ENCODE data around the gene PPP3CA. TPM values are rescaled to one million over a fixed set of nuclear protein-coding genes. Genes with fewer than 3 reads are reported as not detected.

PPP3CA gene
- total RNA-seq, 1 experiment from 2014 or later = 133 TPM

GRCh38 chr4:101019941-101020401 lies 327.4 kb downstream of the PPP3CA start (continued):
- TF ChIP-seq CTCF (IDR thresholded peaks at IDR 0.05 in 2 of 3, conservative IDR thresholded peaks at IDR 0.05 in 1 of 3; ENCODE audit: borderline replicate concordance in 1 of 3, insufficient read depth in 1 of 3, low read depth in 2 of 3, low read length in 2 of 3) = no peak
- TF ChIP-seq SRF (IDR thresholded peaks at IDR 0.05; ENCODE audit: low read depth) = peak; percentile 73
- TF ChIP-seq ELF1 (IDR thresholded peaks at IDR 0.05; ENCODE audit: borderline replicate concordance, low read depth) = no peak; the same call in 1 of the 2 replicates

GRCh38 chr4:101019313-101019712 lies 328.0 kb downstream of the PPP3CA start:
- Histone ChIP-seq H2AFZ (ENCODE audit: low read depth, low read length, poor library complexity, severe bottlenecking) (no peak overlapping the region), H3K79me2 (ENCODE audit: insufficient read depth, low read length) (no peaks in the 10 kb centered on the region), H3K4me2 (ENCODE audit: low read length) (peak overlapping the region; percentile 66), H3K9me2 (ENCODE audit: insufficient read depth) (no peaks in the 10 kb centered on the region), H4K20me1 (ENCODE audit: insufficient read depth) (no peaks in the 10 kb centered on the region), H3K27ac (ENCODE audit: low read depth, low read length) (peak overlapping the region; percentile 95), H3K9ac (ENCODE audit: low read length) (peak overlapping the region; percentile 25), H3K27me3 (ENCODE audit: insufficient read depth, low read length) (no peaks in the 10 kb centered on the region), H3K4me3 (replicated peaks in 1 of 2; ENCODE audit: low read depth in 1 of 2, low read length in 2 of 2) (no peak overlapping the region), H3K36me3 (ENCODE audit: control insufficient read depth in 1 of 2, insufficient read depth in 2 of 2, low read length in 2 of 2) (peaks cover 0 to 4% of the 10 kb centered on the region in 2 experiments; a peak in 1 of 4 replicates), H3K9me3 (ENCODE audit: control insufficient read depth in 1 of 2, insufficient read depth in 1 of 2, low read depth in 1 of 2, low read length in 2 of 2) (no peaks in the 10 kb centered on the region), H3K4me1 (ENCODE audit: control insufficient read depth in 1 of 2, insufficient read depth in 2 of 2, low read length in 2 of 2) (peaks cover 53 to 56% of the 10 kb centered on the region in 2 experiments)
- RAD21 ChIA-PET (ENCODE audit: low non-redundant PET in 1 of 2, low total read pairs in 2 of 2, uncharacterized antibody in 2 of 2, unreplicated experiment in 2 of 2) = interaction anchor here in 1 of 2 experiments (1.2 kb wide), 2 partner anchors 85 to 96 kb away, joined by 3 to 4 read pairs; no protein-coding TSS in a partner anchor
- DNase-seq (ENCODE audit: low read depth, low spot score) (no peak), ATAC-seq (no peak)
- BruUV-seq (replicated peaks) = no TSS peak
- POLR2A ChIA-PET = interaction anchor here (0.9 to 2.0 kb wide), 6 partner anchors 8 to 144 kb away, joined by 3 to 12 read pairs (median 4); no protein-coding TSS in a partner anchor
- CTCF ChIA-PET = interaction anchor here (1.8 kb wide), 1 partner anchor 15 kb away, joined by 8 read pairs; no protein-coding TSS in a partner anchor
- intact Hi-C loops (cut with micrococcal nuclease) = no loop called here
- TF ChIP-seq POLR2A (IDR thresholded peaks at IDR 0.05; ENCODE audit: borderline replicate concordance, extremely low read depth, insufficient read depth, insufficient read length) = no peak
- no peak for TF ChIP-seq FOSL1 (IDR thresholded peaks at IDR 0.05; ENCODE audit: low read depth)
- TF ChIP-seq JUND (IDR thresholded peaks at IDR 0.05) = no peak
- TF ChIP-seq RAD21 (IDR thresholded peaks at IDR 0.05; ENCODE audit: low read depth) = no peak
- TF ChIP-seq REST (IDR thresholded peaks at IDR 0.05; ENCODE audit: low read depth) = no peak
- no peak for TF ChIP-seq ZFX (IDR thresholded peaks at IDR 0.05)
- no peak for TF ChIP-seq EZH2phosphoT487 (IDR thresholded peaks at IDR 0.05; ENCODE audit: borderline replicate concordance)
- no peak for TF ChIP-seq TCF7L2 (IDR thresholded peaks at IDR 0.05; ENCODE audit: borderline replicate concordance, extremely low read depth, insufficient read depth, insufficient read length)
- TF ChIP-seq YY1 (IDR thresholded peaks at IDR 0.05; ENCODE audit: extremely low read depth, insufficient replicate concordance, low read depth, low read length) = no peak
- no peak for TF ChIP-seq MAX (IDR thresholded peaks at IDR 0.05)
- no peak for TF ChIP-seq SP1 (IDR thresholded peaks at IDR 0.05; ENCODE audit: low read depth)
- no peak for TF ChIP-seq ZBTB33 (IDR thresholded peaks at IDR 0.05; ENCODE audit: extremely low read depth, insufficient replicate concordance, low read length)
- no peak for TF ChIP-seq ELF1 (IDR thresholded peaks at IDR 0.05; ENCODE audit: borderline replicate concordance, low read depth)
- TF ChIP-seq POLR2AphosphoS5 (IDR thresholded peaks at IDR 0.05; ENCODE audit: low read depth, low read length) = no peak

Data from HCT116 (cell line).